Activated CD8-positive, alpha-beta memory T cell treated with anti-CD3 and anti-CD28 coated beads for 36 hours (primary cell): Measurements from ENCODE around the gene HTRA2. TPM values are rescaled to one million over a fixed set of nuclear protein-coding genes. Genes with fewer than 3 reads are reported as not detected.

Experiments used
- CTCF ChIA-PET: fragments of 350-600 bp; sonication (Branson Sonifier 250); formaldehyde crosslinking; loops from one replicate; lab custom pipeline; 2021; ENCODE audit warnings: antibody characterized with exemption; lab: Charles Lee
- POLR2A ChIA-PET: fragments of 350-600 bp; sonication (Branson Sonifier 250); formaldehyde crosslinking; loops from one replicate; lab custom pipeline; 2021; ENCODE audit warnings: antibody characterized with exemption; lab: Charles Lee
- total RNA-seq, 2 experiments: library from RNA; stranded (reverse); gene quantifications; one replicate each; pipeline ENCODE4 v1.2.3, GENCODE V29; 2021

Gene HTRA2
- total RNA-seq, result 10 to 100 TPM; 77.0 to 79.0 TPM

- POLR2A ChIA-PET, result interaction anchor here (0.5 to 1.7 kb wide), 9 partner anchors 15 to 330 kb away, joined by 3 to 8 read pairs (median 6); partner anchors contain the start of genes LBX2, MRPL53, TLX2 and WBP1
- CTCF ChIA-PET, result interaction anchor here (0.6 to 4.1 kb wide), 9 partner anchors 10 to 73 kb away, joined by 3 to 20 read pairs (median 5); partner anchors contain the start of genes CCDC142, LBX2, MRPL53 and TTC31
Observed at GRCh38 chr2:74529357-74530238, at the start of gene HTRA2, which contains the start of gene AUP1. Gene HTRA2, plus strand, starts transcription at chr2:74529933. Its CDS starts 74 bp downstream, at chr2:74530007. Gene AUP1, minus strand, starts transcription at chr2:74529706. Its CDS starts 77 bp downstream, at chr2:74529629.

- ChIA-PET POLR2A (interaction anchor here (0.5 to 2.9 kb wide), 6 partner anchors 9 to 103 kb away, joined by 3 to 10 read pairs (median 6); partner anchors contain the start of genes INO80B, MOGS, MRPL53 and WBP1), CTCF (interaction anchor here (1.0 to 3.8 kb wide), 9 partner anchors 9 to 187 kb away, joined by 3 to 34 read pairs (median 17); partner anchors contain the start of genes AUP1, HTRA2, INO80B and MRPL53)
Observed at GRCh38 chr2:74481431-74481830, 48.3 kb upstream of the HTRA2 start.

- ChIA-PET CTCF (interaction anchor here (0.8 to 3.8 kb wide), 23 partner anchors 10 to 232 kb away, joined by 3 to 34 read pairs (median 4); partner anchors contain the start of genes AUP1, DQX1, HTRA2 and INO80B), POLR2A (interaction anchor here (0.5 to 2.9 kb wide), 7 partner anchors 9 to 102 kb away, joined by 3 to 10 read pairs (median 4); partner anchors contain the start of genes INO80B, MOGS, MRPL53 and WBP1)
Observed at GRCh38 chr2:74481961-74482800, 47.6 kb upstream of the HTRA2 start.

- CTCF ChIA-PET, result interaction anchor here (0.8 to 3.8 kb wide), 21 partner anchors 9 to 233 kb away, joined by 3 to 34 read pairs (median 4); partner anchors contain the start of genes AUP1, DQX1, HTRA2 and INO80B
- POLR2A ChIA-PET, result interaction anchor here (0.8 to 2.9 kb wide), 4 partner anchors 10 to 49 kb away, joined by 3 to 10 read pairs (median 6); partner anchors contain the start of genes INO80B, MOGS and MRPL53
Observed at GRCh38 chr2:74482801-74483674, 46.7 kb upstream of the HTRA2 start, which contains the start of the genes CCDC142 and TTC31. Gene CCDC142, minus strand, starts transcription at chr2:74482998. Its CDS starts 161 bp downstream, at chr2:74482837. Gene TTC31, plus strand, starts transcription at chr2:74483081. Its CDS starts 15 bp downstream, at chr2:74483096.

GRCh38 chr2:74483675-74484164 lies 46.0 kb upstream of the HTRA2 start:
- CTCF ChIA-PET, result interaction anchor here (0.6 to 3.8 kb wide), 11 partner anchors 11 to 105 kb away, joined by 3 to 34 read pairs (median 12); partner anchors contain the start of genes INO80B, MRPL53, PCGF1 and WBP1

GRCh38 chr2:74486141-74486540 lies 43.6 kb upstream of the HTRA2 start:
- POLR2A ChIA-PET, result no interaction called here
- CTCF ChIA-PET, result interaction anchor here (1.7 kb wide), 1 partner anchor 15 kb away, joined by 4 read pairs; no protein-coding TSS in a partner anchor

More at GRCh38 chr2:74483675-74484164, 46.0 kb upstream of the HTRA2 start:
- POLR2A ChIA-PET, result interaction anchor here (0.7 to 2.9 kb wide), 2 partner anchors 11 to 29 kb away, joined by 3 to 8 read pairs; partner anchors contain the start of genes INO80B and MRPL53

- ChIA-PET POLR2A (interaction anchor here (0.6 kb wide), 1 partner anchor 18 kb away, joined by 5 read pairs; no protein-coding TSS in a partner anchor), CTCF (interaction anchor here (0.7 kb wide), 1 partner anchor 28 kb away, joined by 3 read pairs; no protein-coding TSS in a partner anchor)
Observed at GRCh38 chr2:74488643-74489481, 40.9 kb upstream of the HTRA2 start.

- CTCF ChIA-PET, result no interaction called here
- POLR2A ChIA-PET, result no interaction called here
Observed at GRCh38 chr2:74489906-74490305, 39.8 kb upstream of the HTRA2 start.

GRCh38 chr2:74491648-74492544 lies 37.8 kb upstream of the HTRA2 start:
- ChIA-PET CTCF (interaction anchor here (0.8 to 1.4 kb wide), 3 partner anchors 9 to 15 kb away, joined by 3 to 5 read pairs (median 3); partner anchors contain the start of genes CCDC142, PCGF1 and TTC31), POLR2A (interaction anchor here (0.5 to 0.9 kb wide), 2 partner anchors 13 to 16 kb away, joined by 4 to 6 read pairs; no protein-coding TSS in a partner anchor)

- ChIA-PET CTCF (no interaction called here), POLR2A (no interaction called here)
Observed at GRCh38 chr2:74493546-74493945, 36.2 kb upstream of the HTRA2 start.

GRCh38 chr2:74495440-74495839 lies 34.3 kb upstream of the HTRA2 start:
- ChIA-PET POLR2A (no interaction called here), CTCF (interaction anchor here (0.7 kb wide), 1 partner anchor 27 kb away, joined by 3 read pairs; no protein-coding TSS in a partner anchor)

GRCh38 chr2:74496997-74497776 lies 32.5 kb upstream of the HTRA2 start:
- ChIA-PET POLR2A (interaction anchor here (0.6 to 0.9 kb wide), 2 partner anchors 10 to 17 kb away, joined by 3 read pairs; partner anchors contain the start of genes PCGF1 and TLX2), CTCF (no interaction called here)

- ChIA-PET POLR2A (interaction anchor here (0.6 to 0.9 kb wide), 2 partner anchors 10 to 16 kb away, joined by 3 read pairs; partner anchors contain the start of genes PCGF1 and TLX2), CTCF (no interaction called here)
Observed at GRCh38 chr2:74497777-74498499, 31.8 kb upstream of the HTRA2 start.
